ENCODE measurements around the gene TOMM6.
"Not testable (repeated sequence)": the region's sequence is repeated elsewhere in the genome, so short reads cannot be mapped to it uniquely, and the experiment has no call there.

TOMM6 gene

DNA sequence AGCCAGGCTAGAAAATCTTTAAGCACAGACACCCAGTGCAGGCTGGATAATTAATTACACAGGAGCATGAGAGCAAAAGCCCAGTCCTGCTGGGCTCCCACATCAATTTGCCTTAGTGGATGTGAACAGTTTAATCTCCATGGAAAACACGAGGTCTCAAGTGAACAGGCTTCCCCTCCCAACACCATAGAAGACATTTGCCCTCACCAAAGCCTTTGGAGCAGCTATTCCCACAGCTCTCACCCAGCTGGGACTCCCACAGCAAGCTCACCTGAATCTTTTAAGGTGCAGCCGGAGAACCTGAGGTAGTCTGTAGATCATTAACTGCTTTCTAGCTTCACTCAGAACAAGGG lies 12.0 kb downstream of the TOMM6 start (continued):
- TF ChIP-seq, protein P1, sequence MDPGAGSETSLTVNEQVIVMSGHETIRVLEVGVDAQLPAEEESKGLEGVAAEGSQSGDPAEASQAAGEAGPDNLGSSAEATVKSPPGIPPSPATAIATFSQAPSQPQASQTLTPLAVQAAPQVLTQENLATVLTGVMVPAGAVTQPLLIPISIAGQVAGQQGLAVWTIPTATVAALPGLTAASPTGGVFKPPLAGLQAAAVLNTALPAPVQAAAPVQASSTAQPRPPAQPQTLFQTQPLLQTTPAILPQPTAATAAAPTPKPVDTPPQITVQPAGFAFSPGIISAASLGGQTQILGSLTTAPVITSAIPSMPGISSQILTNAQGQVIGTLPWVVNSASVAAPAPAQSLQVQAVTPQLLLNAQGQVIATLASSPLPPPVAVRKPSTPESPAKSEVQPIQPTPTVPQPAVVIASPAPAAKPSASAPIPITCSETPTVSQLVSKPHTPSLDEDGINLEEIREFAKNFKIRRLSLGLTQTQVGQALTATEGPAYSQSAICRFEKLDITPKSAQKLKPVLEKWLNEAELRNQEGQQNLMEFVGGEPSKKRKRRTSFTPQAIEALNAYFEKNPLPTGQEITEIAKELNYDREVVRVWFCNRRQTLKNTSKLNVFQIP (CRISPR knock-in tag; IDR thresholded peaks at IDR 0.05; ENCODE audit: borderline replicate concordance, low read depth): no peak

DNA sequence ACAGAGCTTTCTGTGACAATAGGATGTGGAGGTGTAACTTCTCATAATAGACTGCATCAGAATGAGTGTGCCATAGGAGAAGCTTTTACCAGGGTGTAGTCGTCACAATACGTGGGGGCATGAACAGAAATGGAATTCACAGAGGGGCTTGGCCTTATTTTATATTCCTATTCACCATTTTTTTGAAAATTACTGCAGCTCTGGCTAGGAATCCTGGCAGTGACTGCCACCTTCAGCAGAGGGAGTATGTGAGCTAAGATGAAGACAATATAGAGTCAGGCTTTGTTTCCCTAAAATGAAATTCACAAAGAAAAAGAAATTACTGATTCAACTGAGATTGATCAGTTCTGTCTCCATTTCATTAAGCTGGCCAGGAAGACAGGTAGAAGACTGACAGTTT lies 13.9 kb downstream of the TOMM6 start:
- peak; percentile 84 for ATAC-seq
- TF ChIP-seq ZNF70 (CRISPR knock-in tag; IDR thresholded peaks at IDR 0.05) (no peak), CSDC2 (CRISPR knock-in tag; IDR thresholded peaks at IDR 0.05) (no peak), TOX (CRISPR knock-in tag; IDR thresholded peaks at IDR 0.05; ENCODE audit: borderline replicate concordance) (no peak), TSHZ2 (CRISPR knock-in tag; IDR thresholded peaks at IDR 0.05) (no peak), OSR1 (CRISPR knock-in tag; IDR thresholded peaks at IDR 0.05) (no peak), ESRRG (CRISPR knock-in tag; IDR thresholded peaks at IDR 0.05) (no peak), ZFP3 (CRISPR knock-in tag; IDR thresholded peaks at IDR 0.05) (no peak), RARB (CRISPR knock-in tag; IDR thresholded peaks at IDR 0.05) (no peak), ZNF8 (CRISPR knock-in tag; IDR thresholded peaks at IDR 0.05) (no peak)
- TF ChIP-seq, protein P2, sequence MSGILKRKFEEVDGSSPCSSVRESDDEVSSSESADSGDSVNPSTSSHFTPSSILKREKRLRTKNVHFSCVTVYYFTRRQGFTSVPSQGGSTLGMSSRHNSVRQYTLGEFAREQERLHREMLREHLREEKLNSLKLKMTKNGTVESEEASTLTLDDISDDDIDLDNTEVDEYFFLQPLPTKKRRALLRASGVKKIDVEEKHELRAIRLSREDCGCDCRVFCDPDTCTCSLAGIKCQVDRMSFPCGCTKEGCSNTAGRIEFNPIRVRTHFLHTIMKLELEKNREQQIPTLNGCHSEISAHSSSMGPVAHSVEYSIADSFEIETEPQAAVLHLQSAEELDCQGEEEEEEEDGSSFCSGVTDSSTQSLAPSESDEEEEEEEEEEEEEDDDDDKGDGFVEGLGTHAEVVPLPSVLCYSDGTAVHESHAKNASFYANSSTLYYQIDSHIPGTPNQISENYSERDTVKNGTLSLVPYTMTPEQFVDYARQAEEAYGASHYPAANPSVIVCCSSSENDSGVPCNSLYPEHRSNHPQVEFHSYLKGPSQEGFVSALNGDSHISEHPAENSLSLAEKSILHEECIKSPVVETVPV (CRISPR knock-in tag; IDR thresholded peaks at IDR 0.05): no peak

- TF ChIP-seq PATZ1 (CRISPR knock-in tag; IDR thresholded peaks at IDR 0.05; ENCODE audit: borderline replicate concordance) (no peak), RARB (CRISPR knock-in tag; IDR thresholded peaks at IDR 0.05) (no peak), SNAI2 (CRISPR knock-in tag; IDR thresholded peaks at IDR 0.05) (no peak), ZC3H10 (CRISPR knock-in tag; IDR thresholded peaks at IDR 0.05) (no peak), ZFP30 (CRISPR knock-in tag; IDR thresholded peaks at IDR 0.05) (no peak)
- TF ChIP-seq, protein P3, sequence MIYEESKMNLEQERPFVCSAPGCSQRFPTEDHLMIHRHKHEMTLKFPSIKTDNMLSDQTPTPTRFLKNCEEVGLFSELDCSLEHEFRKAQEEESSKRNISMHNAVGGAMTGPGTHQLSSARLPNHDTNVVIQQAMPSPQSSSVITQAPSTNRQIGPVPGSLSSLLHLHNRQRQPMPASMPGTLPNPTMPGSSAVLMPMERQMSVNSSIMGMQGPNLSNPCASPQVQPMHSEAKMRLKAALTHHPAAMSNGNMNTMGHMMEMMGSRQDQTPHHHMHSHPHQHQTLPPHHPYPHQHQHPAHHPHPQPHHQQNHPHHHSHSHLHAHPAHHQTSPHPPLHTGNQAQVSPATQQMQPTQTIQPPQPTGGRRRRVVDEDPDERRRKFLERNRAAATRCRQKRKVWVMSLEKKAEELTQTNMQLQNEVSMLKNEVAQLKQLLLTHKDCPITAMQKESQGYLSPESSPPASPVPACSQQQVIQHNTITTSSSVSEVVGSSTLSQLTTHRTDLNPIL (CRISPR knock-in tag; IDR thresholded peaks at IDR 0.05; ENCODE audit: low read depth): no peak
- no peak for ATAC-seq
These were observed 18.6 kb downstream of the TOMM6 start for GRCh38 chr6:41805830-41806774.

DNA sequence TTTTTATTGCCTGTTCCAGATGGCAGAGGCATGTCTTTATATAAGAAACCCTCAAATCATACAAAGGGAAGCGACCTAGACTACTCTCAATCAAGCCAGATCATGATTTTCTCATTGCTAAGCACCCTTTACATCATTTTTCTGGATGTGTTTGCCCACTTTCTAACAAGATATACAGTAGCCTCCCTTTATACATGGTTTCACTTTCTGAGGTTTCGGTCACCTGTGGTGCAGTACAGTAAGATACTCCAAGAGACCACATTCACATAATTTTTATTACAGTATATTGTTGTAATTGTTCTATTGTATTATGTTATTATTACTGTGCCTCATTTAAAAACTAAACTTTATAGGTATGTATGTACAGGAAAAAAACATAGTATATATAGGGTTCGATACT lies 23.6 kb downstream of the TOMM6 start:
- no peak for ATAC-seq
- TF ChIP-seq PATZ1 (CRISPR knock-in tag; IDR thresholded peaks at IDR 0.05; ENCODE audit: borderline replicate concordance): no peak
- TF ChIP-seq CSDC2 (CRISPR knock-in tag; IDR thresholded peaks at IDR 0.05): no peak
- no peak for TF ChIP-seq TOX (CRISPR knock-in tag; IDR thresholded peaks at IDR 0.05; ENCODE audit: borderline replicate concordance)
- TF ChIP-seq, protein P1 (CRISPR knock-in tag; IDR thresholded peaks at IDR 0.05; ENCODE audit: borderline replicate concordance, low read depth): no peak
- TF ChIP-seq BACH2 (CRISPR knock-in tag; IDR thresholded peaks at IDR 0.05; ENCODE audit: borderline replicate concordance): no peak
- TF ChIP-seq ZNF565 (CRISPR knock-in tag; conservative IDR thresholded peaks at IDR 0.05; ENCODE audit: low read depth): no peak
- TF ChIP-seq ZNF8 (CRISPR knock-in tag; IDR thresholded peaks at IDR 0.05): no peak
- no peak for TF ChIP-seq PPARA (CRISPR knock-in tag; IDR thresholded peaks at IDR 0.05; ENCODE audit: borderline replicate concordance)
- TF ChIP-seq ZFP3 (CRISPR knock-in tag; IDR thresholded peaks at IDR 0.05): no peak
- TF ChIP-seq RARB (CRISPR knock-in tag; IDR thresholded peaks at IDR 0.05): no peak

- not testable (repeated sequence) for ATAC-seq
These were observed 24.5 kb downstream of the TOMM6 start for GRCh38 chr6:41811946-41812345.

Measured in SK-N-SH treated with all-trans-retinoic acid at 6 μM for 48 hours (cell line).